ENCODE results near the gene SEC14L2.

DNA sequence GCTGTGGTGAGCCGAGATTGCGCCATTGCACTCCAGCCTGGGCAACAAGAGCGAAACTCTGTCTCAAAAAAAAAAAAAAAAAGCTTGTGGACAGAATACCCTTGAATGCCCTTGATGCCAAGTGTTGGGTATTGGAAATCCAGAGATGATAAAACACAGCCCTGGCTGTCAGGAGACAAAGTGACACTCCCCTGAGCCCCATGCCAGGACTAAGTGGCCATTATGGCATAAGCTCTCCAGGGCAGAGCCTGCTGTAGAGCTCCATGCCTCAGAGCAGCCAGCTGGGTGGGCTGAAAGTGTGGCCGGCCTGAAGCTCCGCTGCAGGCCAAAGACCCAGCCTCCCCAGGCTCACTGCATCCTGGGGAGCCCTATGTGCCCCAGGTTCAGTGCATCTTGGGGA lies 14.5 kb upstream of the SEC14L2 start:
- TF ChIP-seq, protein P1, sequence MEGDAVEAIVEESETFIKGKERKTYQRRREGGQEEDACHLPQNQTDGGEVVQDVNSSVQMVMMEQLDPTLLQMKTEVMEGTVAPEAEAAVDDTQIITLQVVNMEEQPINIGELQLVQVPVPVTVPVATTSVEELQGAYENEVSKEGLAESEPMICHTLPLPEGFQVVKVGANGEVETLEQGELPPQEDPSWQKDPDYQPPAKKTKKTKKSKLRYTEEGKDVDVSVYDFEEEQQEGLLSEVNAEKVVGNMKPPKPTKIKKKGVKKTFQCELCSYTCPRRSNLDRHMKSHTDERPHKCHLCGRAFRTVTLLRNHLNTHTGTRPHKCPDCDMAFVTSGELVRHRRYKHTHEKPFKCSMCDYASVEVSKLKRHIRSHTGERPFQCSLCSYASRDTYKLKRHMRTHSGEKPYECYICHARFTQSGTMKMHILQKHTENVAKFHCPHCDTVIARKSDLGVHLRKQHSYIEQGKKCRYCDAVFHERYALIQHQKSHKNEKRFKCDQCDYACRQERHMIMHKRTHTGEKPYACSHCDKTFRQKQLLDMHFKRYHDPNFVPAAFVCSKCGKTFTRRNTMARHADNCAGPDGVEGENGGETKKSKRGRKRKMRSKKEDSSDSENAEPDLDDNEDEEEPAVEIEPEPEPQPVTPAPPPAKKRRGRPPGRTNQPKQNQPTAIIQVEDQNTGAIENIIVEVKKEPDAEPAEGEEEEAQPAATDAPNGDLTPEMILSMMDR (IDR thresholded peaks at IDR 0.05; ENCODE audit: insufficient read depth, low read depth, low read length), result no peak
- no peak for TF ChIP-seq EZH2 (IDR thresholded peaks at IDR 0.05; ENCODE audit: insufficient read depth, low read length)

Data from astrocyte (in vitro differentiated cells and primary cell).